Keratinocyte (primary cell): ENCODE results near the gene SSR1. TPM values are rescaled to one million over a fixed set of nuclear protein-coding genes. Genes with fewer than 3 reads are reported as not detected.

Experiments used
- DNase-seq: peaks from one replicate; pipeline ENCODE4 v3.0.0-alpha.2; 2011; ENCODE audit warnings: low read depth, missing footprints, low spot score
- FAIRE-seq: peaks from 2 replicates; lab custom pipeline; 2011; peaks lifted over from hg19 to GRCh38; lab: Jason Lieb, UNC
- H2AFZ ChIP-seq: 2 replicates; pipeline ENCODE4 v1.6.0; 2012; ENCODE audit warnings: low read length, control low read depth, inconsistent platforms; ENCODE audit not compliant: control insufficient read depth
- H3K27ac ChIP-seq: 2 replicates; pipeline ENCODE4 v1.5.1; 2011; ENCODE audit warnings: low read length; ENCODE audit not compliant: control insufficient read depth, insufficient read depth
- H3K27me3 ChIP-seq: 3 replicates; pipeline ENCODE4 v1.6.0; 2011; ENCODE audit warnings: low read length; ENCODE audit not compliant: control insufficient read depth, insufficient read depth; ENCODE audit errors: extremely low read depth
- H3K36me3 ChIP-seq, 2 experiments: 2 replicates in 1 of 2; 3 replicates in 1 of 2; pipeline ENCODE4 v1.5.1; 2011; ENCODE audit warnings: low read length in 2 of 2, mild to moderate bottlenecking in 1 of 2; ENCODE audit not compliant: control insufficient read depth in 2 of 2, insufficient read depth in 2 of 2; ENCODE audit errors: extremely low read depth in 1 of 2
- H3K4me1 ChIP-seq: 3 replicates; pipeline ENCODE4 v1.5.1; 2011; ENCODE audit warnings: low read length; ENCODE audit not compliant: control insufficient read depth, insufficient read depth; ENCODE audit errors: extremely low read depth
- H3K4me2 ChIP-seq: 3 replicates; pipeline ENCODE4 v1.6.0; 2011; ENCODE audit warnings: low read depth, low read length; ENCODE audit not compliant: control insufficient read depth, insufficient read depth; ENCODE audit errors: extremely low read depth
- H3K4me3 ChIP-seq, 3 experiments: fragments of 200-600 bp in 1 of 3; sonication (generic) in 1 of 3; 2 replicates in 2 of 3; 3 replicates in 1 of 3; pipeline ENCODE4 v1.5.1; 2011 to 2016; ENCODE audit warnings: low read length in 3 of 3, mild to moderate bottlenecking in 3 of 3, control low read depth in 2 of 3, inconsistent platforms in 1 of 3, low read depth in 1 of 3, mixed read lengths in 1 of 3, mixed run types in 1 of 3, moderate library complexity in 1 of 3; ENCODE audit not compliant: control insufficient read depth in 2 of 3, insufficient read depth in 2 of 3; ENCODE audit errors: extremely low read depth in 1 of 3
- H3K79me2 ChIP-seq: 2 replicates; pipeline ENCODE4 v1.6.0; 2012; ENCODE audit warnings: low read length; ENCODE audit not compliant: control insufficient read depth, insufficient read depth
- H3K9ac ChIP-seq: 3 replicates; pipeline ENCODE4 v1.6.0; 2011; ENCODE audit warnings: low read length; ENCODE audit not compliant: control insufficient read depth, insufficient read depth; ENCODE audit errors: extremely low read depth
- H3K9me1 ChIP-seq: 3 replicates; pipeline ENCODE4 v1.6.0; 2011; ENCODE audit warnings: low read length; ENCODE audit not compliant: control insufficient read depth, insufficient read depth; ENCODE audit errors: extremely low read depth
- H3K9me3 ChIP-seq: 2 replicates; pipeline ENCODE4 v1.5.1; 2012; ENCODE audit warnings: low read depth, low read length; ENCODE audit not compliant: control insufficient read depth
- H4K20me1 ChIP-seq: 3 replicates; pipeline ENCODE4 v1.6.0; 2011; ENCODE audit warnings: low read length; ENCODE audit not compliant: control insufficient read depth, insufficient read depth; ENCODE audit errors: extremely low read depth
- CTCF ChIP-seq, 3 experiments: IDR thresholded peaks in 1 of 3; conservative IDR thresholded peaks in 1 of 3; optimal IDR thresholded peaks in 1 of 3; 2 replicates in 2 of 3; 3 replicates in 1 of 3; pipeline versions ENCODE3 to v1.5.1; 2011; ENCODE audit warnings: low read length in 3 of 3, mild to moderate bottlenecking in 3 of 3, moderate library complexity in 2 of 3, control low read depth in 1 of 3, inconsistent platforms in 1 of 3; ENCODE audit not compliant: insufficient read depth in 2 of 3; ENCODE audit errors: extremely low read depth in 1 of 3
- EZH2 ChIP-seq: IDR thresholded peaks from one replicate; pipeline ENCODE4 v1.6.1; 2012; ENCODE audit warnings: inconsistent platforms, mild to moderate bottlenecking, low read length, moderate library complexity
- dilution Hi-C: fragments of 300-500 bp; cut with MboI; formaldehyde crosslinking; loops from one replicate; pipeline ENCODE4 v1.7.0; 2020; ENCODE audit warnings: low sequenced_read_pairs; ENCODE audit not compliant: extremely low pct_ligation_motif_present
- polyA plus RNA-seq, 5 experiments: library from polyadenylated mRNA; depleted of rRNA in 3 of 5; stranded (reverse) in 3 of 5; stranded (forward) in 1 of 5; unstranded in 1 of 5; fragments of >200 nt; gene quantifications; 1 replicate in 1 of 5; 2 replicates in 3 of 5; 3 replicates in 1 of 5; pipeline versions ENCODE4 v1.2.1 to v1.2.3, GENCODE V29; 2011 to 2012; ENCODE audit warnings: missing spikeins in 2 of 5, low read depth in 1 of 5, low replicate concordance in 1 of 5

SSR1 gene
- polyA plus RNA-seq, 1 donor (not counting 4 experiments of a cell fraction or from before 2014, with no cell fraction given): 188 TPM

- no peak overlapping the region for H3K27ac ChIP-seq
- no peaks in the 10 kb centered on the region for H3K27me3 ChIP-seq
- dilution Hi-C loops: no loop called here
- H2AFZ ChIP-seq: no peak overlapping the region
- H3K4me2 ChIP-seq: no peak overlapping the region
- no peak for TF ChIP-seq EZH2
- no peak for TF ChIP-seq CTCF (optimal IDR thresholded peaks at IDR 0.05 in 1 of 3, IDR thresholded peaks at IDR 0.05 in 1 of 3, conservative IDR thresholded peaks at IDR 0.05 in 1 of 3; ENCODE audit: extremely low read depth in 1 of 3, insufficient read depth in 2 of 3, low read length in 3 of 3)
- no peaks in the 10 kb centered on the region for H3K36me3 ChIP-seq
- DNase-seq: no peak
- no peaks in the 10 kb centered on the region for H3K79me2 ChIP-seq
- peaks cover 28% of the 10 kb centered on the region for H3K4me1 ChIP-seq
- H4K20me1 ChIP-seq: no peaks in the 10 kb centered on the region
- no peaks in the 10 kb centered on the region for H3K9me1 ChIP-seq
- H3K9me3 ChIP-seq: no peaks in the 10 kb centered on the region
- no peak overlapping the region for H3K4me3 ChIP-seq
- FAIRE-seq: no peak
- no peak overlapping the region for H3K9ac ChIP-seq
Measured at GRCh38 chr6:7271205-7271534, 41.8 kb downstream of the SSR1 start.

GRCh38 chr6:7270320-7271204 lies 42.4 kb downstream of the SSR1 start:
- H3K9me1 ChIP-seq: no peaks in the 10 kb centered on the region
- H3K9ac ChIP-seq: no peak overlapping the region
- no peak overlapping the region for H3K4me2 ChIP-seq
- no peak for FAIRE-seq
- no peak overlapping the region for H3K4me3 ChIP-seq
- dilution Hi-C loops: no loop called here
- H3K27ac ChIP-seq: no peak overlapping the region
- no peaks in the 10 kb centered on the region for H3K36me3 ChIP-seq
- TF ChIP-seq CTCF (optimal IDR thresholded peaks at IDR 0.05 in 1 of 3, IDR thresholded peaks at IDR 0.05 in 1 of 3, conservative IDR thresholded peaks at IDR 0.05 in 1 of 3; ENCODE audit: extremely low read depth in 1 of 3, insufficient read depth in 2 of 3, low read length in 3 of 3): no peak
- no peak for TF ChIP-seq EZH2
- no peaks in the 10 kb centered on the region for H3K79me2 ChIP-seq
- no peak for DNase-seq
- no peaks in the 10 kb centered on the region for H4K20me1 ChIP-seq
- H3K9me3 ChIP-seq: peaks cover 2% of the 10 kb centered on the region
- H3K4me1 ChIP-seq: peaks cover 24% of the 10 kb centered on the region
- no peak overlapping the region for H2AFZ ChIP-seq
- no peaks in the 10 kb centered on the region for H3K27me3 ChIP-seq
